Natural killer cell (primary cell): ENCODE data around the gene UBL4B. TPM values are rescaled to one million over a fixed set of nuclear protein-coding genes. Genes with fewer than 3 reads are reported as not detected.

Source experiments
- ATAC-seq, 3 donors: fragments of 150-1000 bp in 2 of 3; fragments of 200-7000 bp in 1 of 3; cut with Tn5 transposase; 1 replicate in 1 of 3; 2 replicates in 2 of 3; pipeline ENCODE4 v1.10.0; 2021; ENCODE audit warnings: mild to moderate bottlenecking in 2 of 3, moderate library complexity in 2 of 3
- DNase-seq, 2 donors: peaks; one replicate each; pipeline versions ENCODE4 v3.0.0 to v3.0.0-alpha.2; 2013 to 2021; ENCODE audit warnings: mixed read lengths in 1 of 2
- H3K27ac ChIP-seq: one replicate; pipeline ENCODE4 v1.5.1; 2013; ENCODE audit warnings: mild to moderate bottlenecking, low read length
- H3K27me3 ChIP-seq: one replicate; pipeline ENCODE4 v1.6.1; 2013; ENCODE audit warnings: low read length; ENCODE audit not compliant: control insufficient read depth, insufficient read depth
- H3K36me3 ChIP-seq: one replicate; pipeline ENCODE4 v1.6.1; 2013; ENCODE audit warnings: low read length; ENCODE audit not compliant: control insufficient read depth, insufficient read depth
- H3K4me1 ChIP-seq: one replicate; pipeline ENCODE4 v1.6.1; 2013; ENCODE audit warnings: low read length; ENCODE audit not compliant: control insufficient read depth, insufficient read depth
- H3K4me3 ChIP-seq: one replicate; pipeline ENCODE4 v1.5.1; 2013; ENCODE audit warnings: low read length
- H3K9me3 ChIP-seq: one replicate; pipeline ENCODE4 v1.6.1; 2013; ENCODE audit warnings: low read length; ENCODE audit not compliant: control insufficient read depth, insufficient read depth
- H3K27ac Mint-ChIP-seq, 2 donors: one replicate each; pipeline ENCODE4 v1.8.0; 2022; ENCODE audit warnings: mild to moderate bottlenecking in 2 of 2, mixed read lengths in 2 of 2, moderate library complexity in 1 of 2
- H3K27me3 Mint-ChIP-seq, 2 donors: one replicate each; pipeline ENCODE4 v1.8.0; 2022; ENCODE audit warnings: low read depth in 2 of 2, mixed read lengths in 2 of 2
- H3K36me3 Mint-ChIP-seq: one replicate; pipeline ENCODE4 v1.8.0; 2022; ENCODE audit warnings: mixed read lengths
- H3K4me1 Mint-ChIP-seq, 2 donors: one replicate each; pipeline ENCODE4 v1.8.0; 2022; ENCODE audit warnings: mixed read lengths in 2 of 2
- H3K4me3 Mint-ChIP-seq: one replicate; pipeline ENCODE4 v1.8.0; 2022; ENCODE audit warnings: mild to moderate bottlenecking, moderate library complexity, mixed read lengths
- H3K9me3 Mint-ChIP-seq, 2 donors: one replicate each; pipeline ENCODE4 v1.8.0; 2022; ENCODE audit warnings: mixed read lengths in 2 of 2
- CTCF ChIP-seq: fragments of 200-600 bp; IDR thresholded peaks from one replicate; pipeline ENCODE4 v1.8.0; 2022; ENCODE audit warnings: antibody characterized with exemption
- WGBS: methylation state at CpG from one replicate; pipeline ENCODE4 v1.1.7; 2013; ENCODE audit warnings: missing lambda C conversion rate; ENCODE audit not compliant: insufficient coverage; 5-methylcytosine and 5-hydroxymethylcytosine counted together
- intact Hi-C: fragments of 100-400 bp; cut with micrococcal nuclease; formaldehyde crosslinking; loops from one replicate; pipeline ENCODE4 v1.14.2; 2022
- total RNA-seq, 4 donors: library from RNA; stranded (reverse); fragments of 120-200 nt in 1 of 4; gene quantifications; one replicate each; pipeline versions ENCODE4 v1.2.3 to v1.2.4, GENCODE V29; 2013 to 2022

The UBL4B gene
- total RNA-seq, 3 donors from 2014 or later (not counting 1 experiment from before 2014, with no cell fraction given): not detected

GRCh38 chr1:110144366-110144765 is 32.1 kb downstream of the UBL4B start:
- Histone ChIP-seq H3K4me3 (no peak overlapping the region), H3K4me1 (no peaks in the 10 kb centered on the region), H3K27me3 (no peaks in the 10 kb centered on the region), H3K36me3 (no peaks in the 10 kb centered on the region), H3K27ac (no peak overlapping the region), H3K9me3 (no peaks in the 10 kb centered on the region)
- H3K4me1 Mint-ChIP-seq: no peaks in the 10 kb centered on the region
- no peaks in the 10 kb centered on the region for H3K36me3 Mint-ChIP-seq
- TF ChIP-seq CTCF: no peak
- H3K4me3 Mint-ChIP-seq: no peak overlapping the region
- no peaks in the 10 kb centered on the region for H3K9me3 Mint-ChIP-seq
- no peak overlapping the region for H3K27ac Mint-ChIP-seq
- WGBS: 0% methylated on average over 2 of the region's 3 CpGs
- intact Hi-C loops: no loop called here
- peaks cover 6 to 12% of the 10 kb centered on the region in 2 donors for H3K27me3 Mint-ChIP-seq
- DNase-seq (no peak), ATAC-seq (no peak)

- H3K9me3 ChIP-seq: no peaks in the 10 kb centered on the region
- no peak overlapping the region for H3K4me3 Mint-ChIP-seq
- no peak overlapping the region for H3K27ac ChIP-seq
- ATAC-seq (no peak), DNase-seq (no peak)
- peaks cover 11% of the 10 kb centered on the region for H3K27me3 ChIP-seq
- H3K27me3 Mint-ChIP-seq: peaks cover 14 to 16% of the 10 kb centered on the region in 2 donors
- H3K36me3 ChIP-seq: no peaks in the 10 kb centered on the region
- 45% methylated on average over 4 of the region's 4 CpGs for WGBS
- no peaks in the 10 kb centered on the region for H3K4me1 Mint-ChIP-seq
- intact Hi-C loops: no loop called here
- H3K36me3 Mint-ChIP-seq: no peaks in the 10 kb centered on the region
- no peak for TF ChIP-seq CTCF
- no peaks in the 10 kb centered on the region for H3K4me1 ChIP-seq
- no peak overlapping the region for H3K27ac Mint-ChIP-seq
- H3K4me3 ChIP-seq: no peak overlapping the region
- H3K9me3 Mint-ChIP-seq: no peaks in the 10 kb centered on the region
These were observed 36.7 kb downstream of the UBL4B start for GRCh38 chr1:110148961-110149360.

- H3K36me3 Mint-ChIP-seq: no peaks in the 10 kb centered on the region
- intact Hi-C loops: no loop called here
- no peaks in the 10 kb centered on the region for H3K4me1 Mint-ChIP-seq
- Histone ChIP-seq H3K9me3 (no peaks in the 10 kb centered on the region), H3K4me3 (no peak within 1 kb of the TSS), H3K27me3 (peaks cover 17% of the 10 kb centered on the region), H3K27ac (no peak within 1 kb of the TSS), H3K4me1 (no peaks in the 10 kb centered on the region), H3K36me3 (no peaks in the 10 kb centered on the region)
- DNase-seq (no peak), ATAC-seq (no peak)
- TF ChIP-seq CTCF: no peak
- no peaks in the 10 kb centered on the region for H3K9me3 Mint-ChIP-seq
- H3K27ac Mint-ChIP-seq: no peak within 1 kb of the TSS
- H3K27me3 Mint-ChIP-seq: peaks cover 23 to 26% of the 10 kb centered on the region in 2 donors
- 3% methylated on average over 104 of the region's 104 CpGs for WGBS
- H3K4me3 Mint-ChIP-seq: no peak within 1 kb of the TSS
These were observed 38.3 kb downstream of the UBL4B start, which contains the start of gene SLC6A17 for GRCh38 chr1:110150330-110151174. SLC6A17 (plus strand) TSS chr1:110150494; CDS start chr1:110166930, 16,436 bp downstream.
